Fibroblast of lung (primary cell): Measurements from ENCODE around the gene NEK9.

Experiments used
- CTCF ChIP-seq, 2 donors: IDR thresholded peaks in 1 of 2; conservative IDR thresholded peaks in 1 of 2; 1 replicate in 1 of 2; 2 replicates in 1 of 2; pipeline ENCODE4 v1.5.1; 2011 to 2012; ENCODE audit warnings: low read length in 2 of 2, control low read depth in 1 of 2, inconsistent platforms in 1 of 2, low read depth in 1 of 2, mild to moderate bottlenecking in 1 of 2
- EZH2 ChIP-seq: IDR thresholded peaks from 2 replicates; pipeline ENCODE4 v1.5.1; 2012; ENCODE audit warnings: low read length, control low read depth, mild to moderate bottlenecking; ENCODE audit errors: missing control alignments

GRCh38 chr14:75064205-75064567, 62.7 kb downstream of the NEK9 start:
- TF ChIP-seq CTCF (conservative IDR thresholded peaks at IDR 0.05 in 1 of 2, IDR thresholded peaks at IDR 0.05 in 1 of 2; ENCODE audit: low read depth in 1 of 2, low read length in 2 of 2) (no peak), EZH2 (no peak)
